GM12878 (cell line): ENCODE data around the gene RNPEP. TPM values are rescaled to one million over a fixed set of nuclear protein-coding genes. Genes with fewer than 3 reads are reported as not detected.
A peak's percentile ranks its signal among the peaks of the same experiment; 100 is the strongest.

Experiments used
- ATAC-seq: fragments of 200-7000 bp; cut with Tn5 transposase; 3 replicates; pipeline ENCODE4 v1.9.1; 2020; ENCODE audit warnings: mild to moderate bottlenecking, moderate library complexity
- BruUV-seq: library from RNA; stranded (reverse); fragments of 400-500 nt; replicated peaks from 2 replicates; lab custom pipeline; 2021; lab: Mats Ljungman, UMichigan
- CTCF ChIA-PET: fragments of 300-600 bp; sonication (Branson Sonifier 250); formaldehyde crosslinking; extraction: SDS; loops from one replicate; lab custom pipeline; 2021; ENCODE audit warnings: inconsistent platforms; lab: Yijun Ruan, JAX
- POLR2A ChIA-PET: fragments of 350-600 bp; formaldehyde crosslinking; extraction: SDS; loops from one replicate; lab custom pipeline; 2021; ENCODE audit warnings: inconsistent platforms; lab: Charles Lee
- RAD21 ChIA-PET: fragments of 300-600 bp; sonication (Branson Sonifier 250); formaldehyde crosslinking; loops from one replicate; lab custom pipeline; 2023; ENCODE audit warnings: antibody characterized with exemption; ENCODE audit not compliant: unreplicated experiment; lab: Charles Lee
- SMC1A ChIA-PET: fragments of 300-600 bp; sonication (Branson Sonifier 250); formaldehyde crosslinking; loops from one replicate; lab custom pipeline; 2023; ENCODE audit not compliant: unreplicated experiment, uncharacterized antibody; lab: Charles Lee
- DNase-seq: peaks from one replicate; pipeline ENCODE4 v3.0.0-alpha.2; 2011; ENCODE audit warnings: low read depth, low spot score
- FAIRE-seq: peaks from 3 replicates; lab custom pipeline; 2011; peaks lifted over from hg19 to GRCh38; lab: Jason Lieb, UNC
- H2AFZ ChIP-seq: 2 replicates; pipeline ENCODE4 v1.6.0; 2011; ENCODE audit warnings: low read depth, low read length, control low read depth; ENCODE audit not compliant: control insufficient read depth
- H3K27ac ChIP-seq: 2 replicates; pipeline ENCODE4 v1.5.1; 2011; ENCODE audit warnings: control low read depth; ENCODE audit not compliant: control insufficient read depth, insufficient read depth
- H3K27me3 ChIP-seq, 2 experiments: replicated peaks in 1 of 2; 2 replicates each; pipeline versions ENCODE4 v1.6.0 to v1.6.1; 2011; ENCODE audit warnings: low read length in 1 of 2; ENCODE audit not compliant: control insufficient read depth in 2 of 2, insufficient read depth in 2 of 2
- H3K36me3 ChIP-seq, 2 experiments: 2 replicates each; pipeline ENCODE4 v1.5.1; 2011; ENCODE audit warnings: low read length in 1 of 2; ENCODE audit not compliant: control insufficient read depth in 2 of 2, insufficient read depth in 2 of 2
- H3K4me1 ChIP-seq: 2 replicates; pipeline ENCODE4 v1.6.1; 2011; ENCODE audit warnings: mild to moderate bottlenecking, low read length, moderate library complexity, mixed read lengths; ENCODE audit not compliant: control insufficient read depth, insufficient read depth
- H3K4me2 ChIP-seq: 2 replicates; pipeline ENCODE4 v1.6.0; 2011; ENCODE audit warnings: control low read depth; ENCODE audit not compliant: control insufficient read depth, insufficient read depth
- H3K4me3 ChIP-seq: fragments of 200-600 bp; sonication (generic); 2 replicates; pipeline ENCODE4 v1.5.1; 2016
- H3K79me2 ChIP-seq: 2 replicates; pipeline ENCODE4 v1.6.0; 2011; ENCODE audit warnings: low read length; ENCODE audit not compliant: control insufficient read depth, insufficient read depth
- H3K9ac ChIP-seq: 2 replicates; pipeline ENCODE4 v1.8.0; 2011; ENCODE audit warnings: low read length, control low read depth, mixed read lengths; ENCODE audit not compliant: control insufficient read depth, insufficient read depth
- H3K9me3 ChIP-seq: replicated peaks from 3 replicates; pipeline ENCODE4 v1.5.1; 2011; ENCODE audit warnings: mild to moderate bottlenecking, low read length; ENCODE audit not compliant: control insufficient read depth, insufficient read depth
- H4K20me1 ChIP-seq: 2 replicates; pipeline ENCODE4 v1.6.0; 2011; ENCODE audit not compliant: control insufficient read depth, insufficient read depth
- ATF7 ChIP-seq: fragments of 450-650 bp; IDR thresholded peaks from 2 replicates; pipeline ENCODE4 v1.6.1; 2016; ENCODE audit warnings: low read depth, mild to moderate bottlenecking
- CBFB ChIP-seq: IDR thresholded peaks from 2 replicates; pipeline ENCODE4 v1.6.1; 2016; ENCODE audit warnings: antibody characterized with exemption, low read depth
- CHD4 ChIP-seq: fragments of 200-600 bp; sonication (generic); IDR thresholded peaks from 2 replicates; pipeline ENCODE4 v1.6.1; 2016; ENCODE audit warnings: mild to moderate bottlenecking
- CTCF ChIP-seq, 3 experiments: IDR thresholded peaks in 2 of 3; conservative IDR thresholded peaks in 1 of 3; 2 replicates each; pipeline ENCODE4 v1.5.1; 2011; ENCODE audit warnings: low read depth in 3 of 3, low read length in 3 of 3, mild to moderate bottlenecking in 3 of 3, control low read depth in 2 of 3, moderate library complexity in 2 of 3, inconsistent platforms in 1 of 3, mixed read lengths in 1 of 3; ENCODE audit not compliant: control insufficient read depth in 2 of 3, insufficient read depth in 1 of 3; ENCODE audit errors: extremely low read depth in 1 of 3
- EZH2 ChIP-seq: IDR thresholded peaks from 2 replicates; pipeline ENCODE4 v1.6.1; 2012; ENCODE audit warnings: low read depth, mild to moderate bottlenecking, control low read depth, inconsistent platforms, low read length, borderline replicate concordance; ENCODE audit not compliant: control insufficient read depth
- LARP7 ChIP-seq: fragments of 450-650 bp; IDR thresholded peaks from 2 replicates; pipeline ENCODE4 v1.6.1; 2017; ENCODE audit warnings: mild to moderate bottlenecking
- PKNOX1 ChIP-seq: fragments of 450-650 bp; IDR thresholded peaks from 2 replicates; pipeline ENCODE4 v1.6.1; 2016; ENCODE audit warnings: mild to moderate bottlenecking
- POLR2AphosphoS2 ChIP-seq: IDR thresholded peaks from 2 replicates; pipeline ENCODE4 v1.6.1; 2011; ENCODE audit warnings: low read depth, mild to moderate bottlenecking, low read length, improper control_type of control experiment, moderate library complexity
- SMC3 ChIP-seq: IDR thresholded peaks from 2 replicates; pipeline ENCODE4 v1.6.1; 2011; ENCODE audit warnings: low read length, improper control_type of control experiment, borderline replicate concordance
- YY1 ChIP-seq: IDR thresholded peaks from 2 replicates; pipeline ENCODE4 v1.6.1; 2011; ENCODE audit warnings: low read depth, mild to moderate bottlenecking, low read length
- ZNF622 ChIP-seq: fragments of 450-650 bp; IDR thresholded peaks from 2 replicates; pipeline ENCODE4 v1.6.1; 2017; ENCODE audit warnings: mild to moderate bottlenecking, inconsistent platforms
- WGBS: methylation state at CpG from one replicate; pipeline ENCODE4 v1.1.6; 2016; ENCODE audit warnings: low lambda C conversion rate; ENCODE audit not compliant: insufficient replicate concordance, insufficient coverage; ENCODE audit errors: missing lambda C conversion rate; 5-methylcytosine and 5-hydroxymethylcytosine counted together
- in situ Hi-C: fragments of 300-500 bp; cut with MboI; formaldehyde crosslinking; loops from 9 replicates; pipeline ENCODE4 v1.14.3; 2018; ENCODE audit warnings: mixed read lengths
- intact Hi-C: fragments of 100-400 bp; cut with micrococcal nuclease; formaldehyde crosslinking; loops from one replicate; pipeline ENCODE4 v1.14.2; 2022; ENCODE audit not compliant: unreplicated experiment
- polyA plus RNA-seq, 11 experiments: library from polyadenylated mRNA; depleted of rRNA in 4 of 11; unstranded in 6 of 11; stranded (reverse) in 5 of 11; fragments of >200 nt; fragmentation: Nextera tagmentation in 4 of 11; fragmentation: Illumina TruSeq in 1 of 11; extraction: Ambion mirVana in 4 of 11; extraction: Trizol in 1 of 11; gene quantifications; 1 replicate in 1 of 11; 2 replicates in 10 of 11; pipeline versions ENCODE4 v1.2.1 to v1.2.3, GENCODE V29; 2011 to 2016; ENCODE audit warnings: inconsistent platforms in 2 of 11, missing spikeins in 2 of 11, low read depth in 1 of 11
- total RNA-seq, 4 experiments: library from RNA; depleted of rRNA in 3 of 4; stranded (reverse); fragments of >200 nt in 3 of 4; fragmentation: Illumina TruSeq in 1 of 4; extraction: Trizol in 1 of 4; gene quantifications; 2 replicates each; pipeline versions ENCODE4 v1.2.1 to v1.2.3, GENCODE V29; 2013 to 2021
- TF ChIP-seq, protein P1 (sequence below): IDR thresholded peaks from 2 replicates; pipeline ENCODE4 v1.6.1; 2012; ENCODE audit warnings: improper control_type of control experiment, low read depth, low read length; ENCODE audit not compliant: insufficient replicate concordance

RNPEP gene
- total and polyA plus RNA-seq, 10 of the 15 experiments (the other 5 are each of a cell fraction or from before 2014, with no cell fraction given) = 18.3 to 68.2 (median 44.6) TPM

GRCh38 chr1:202009326-202010179, 27.1 kb downstream of the RNPEP start:
- Histone ChIP-seq H3K36me3 (peaks cover 3 to 5% of the 10 kb centered on the region in 2 experiments; a peak in 2 of 4 replicates), H3K9me3 (no peaks in the 10 kb centered on the region), H3K4me2 (peak overlapping the region; percentile 75), H4K20me1 (no peaks in the 10 kb centered on the region), H2AFZ (peak overlapping the region; percentile 68), H3K27ac (no peak overlapping the region), H3K27me3 (no peaks in the 10 kb centered on the region), H3K9ac (peak overlapping the region; percentile 52), H3K4me1 (peaks cover 11% of the 10 kb centered on the region), H3K4me3 (0 out of 2 replicates have a peak overlapping the region, but pooled peaks have one; percentile 28), H3K79me2 (no peaks in the 10 kb centered on the region)
- in situ Hi-C loops (loop anchor here (5.0 kb wide), 1 partner anchor 113 kb away; the partner anchor contains the start of gene GPR37L1), intact Hi-C loops (loop anchor here (1.0 kb wide), 3 partner anchors 105 to 126 kb away; no protein-coding TSS in a partner anchor)
- peak; percentile 25 for DNase-seq
- ChIA-PET RAD21 (interaction anchor here (0.6 to 6.3 kb wide), 17 partner anchors 10 to 151 kb away, joined by 3 to 76 read pairs (median 4); partner anchors contain the start of genes PTPN7 and RNPEP), SMC1A (interaction anchor here (0.9 to 4.8 kb wide), 17 partner anchors 9 to 157 kb away, joined by 3 to 67 read pairs (median 5); no protein-coding TSS in a partner anchor), POLR2A (interaction anchor here (0.5 to 1.6 kb wide), 5 partner anchors 25 to 150 kb away, joined by 4 to 8 read pairs (median 5); no protein-coding TSS in a partner anchor), CTCF (interaction anchor here (0.6 to 6.9 kb wide), 24 partner anchors 9 to 1850 kb away, joined by 3 to 171 read pairs (median 4); no protein-coding TSS in a partner anchor)
- ATAC-seq = peak; percentile 79
- FAIRE-seq = peak; percentile 86
- 9% methylated on average over 11 of the region's 11 CpGs for WGBS
- BruUV-seq = TSS peak; percentile 71
- TF ChIP-seq POLR2AphosphoS2 (no peak), SMC3 (peak; percentile 89), LARP7 (peak; percentile 38; the same call in 1 of the 2 replicates), YY1 (peak; percentile 52; the same call in 1 of the 2 replicates), ATF7 (peak; percentile 91), PKNOX1 (peak; percentile 46; the same call in 1 of the 2 replicates), ZNF622 (no peak), CBFB (no peak), CTCF (IDR thresholded peaks at IDR 0.05 in 2 of 3, conservative IDR thresholded peaks at IDR 0.05 in 1 of 3; ENCODE audit: control insufficient read depth in 2 of 3, extremely low read depth in 1 of 3, insufficient read depth in 1 of 3, low read depth in 3 of 3, low read length in 3 of 3) (peak; percentile 79 to 91 (median 86)), CHD4 (no peak), EZH2 (no peak)
- TF ChIP-seq, protein P1, sequence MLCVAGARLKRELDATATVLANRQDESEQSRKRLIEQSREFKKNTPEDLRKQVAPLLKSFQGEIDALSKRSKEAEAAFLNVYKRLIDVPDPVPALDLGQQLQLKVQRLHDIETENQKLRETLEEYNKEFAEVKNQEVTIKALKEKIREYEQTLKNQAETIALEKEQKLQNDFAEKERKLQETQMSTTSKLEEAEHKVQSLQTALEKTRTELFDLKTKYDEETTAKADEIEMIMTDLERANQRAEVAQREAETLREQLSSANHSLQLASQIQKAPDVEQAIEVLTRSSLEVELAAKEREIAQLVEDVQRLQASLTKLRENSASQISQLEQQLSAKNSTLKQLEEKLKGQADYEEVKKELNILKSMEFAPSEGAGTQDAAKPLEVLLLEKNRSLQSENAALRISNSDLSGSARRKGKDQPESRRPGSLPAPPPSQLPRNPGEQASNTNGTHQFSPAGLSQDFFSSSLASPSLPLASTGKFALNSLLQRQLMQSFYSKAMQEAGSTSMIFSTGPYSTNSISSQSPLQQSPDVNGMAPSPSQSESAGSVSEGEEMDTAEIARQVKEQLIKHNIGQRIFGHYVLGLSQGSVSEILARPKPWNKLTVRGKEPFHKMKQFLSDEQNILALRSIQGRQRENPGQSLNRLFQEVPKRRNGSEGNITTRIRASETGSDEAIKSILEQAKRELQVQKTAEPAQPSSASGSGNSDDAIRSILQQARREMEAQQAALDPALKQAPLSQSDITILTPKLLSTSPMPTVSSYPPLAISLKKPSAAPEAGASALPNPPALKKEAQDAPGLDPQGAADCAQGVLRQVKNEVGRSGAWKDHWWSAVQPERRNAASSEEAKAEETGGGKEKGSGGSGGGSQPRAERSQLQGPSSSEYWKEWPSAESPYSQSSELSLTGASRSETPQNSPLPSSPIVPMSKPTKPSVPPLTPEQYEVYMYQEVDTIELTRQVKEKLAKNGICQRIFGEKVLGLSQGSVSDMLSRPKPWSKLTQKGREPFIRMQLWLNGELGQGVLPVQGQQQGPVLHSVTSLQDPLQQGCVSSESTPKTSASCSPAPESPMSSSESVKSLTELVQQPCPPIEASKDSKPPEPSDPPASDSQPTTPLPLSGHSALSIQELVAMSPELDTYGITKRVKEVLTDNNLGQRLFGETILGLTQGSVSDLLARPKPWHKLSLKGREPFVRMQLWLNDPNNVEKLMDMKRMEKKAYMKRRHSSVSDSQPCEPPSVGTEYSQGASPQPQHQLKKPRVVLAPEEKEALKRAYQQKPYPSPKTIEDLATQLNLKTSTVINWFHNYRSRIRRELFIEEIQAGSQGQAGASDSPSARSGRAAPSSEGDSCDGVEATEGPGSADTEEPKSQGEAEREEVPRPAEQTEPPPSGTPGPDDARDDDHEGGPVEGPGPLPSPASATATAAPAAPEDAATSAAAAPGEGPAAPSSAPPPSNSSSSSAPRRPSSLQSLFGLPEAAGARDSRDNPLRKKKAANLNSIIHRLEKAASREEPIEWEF = no peak
